Sciatic nerve (tissue), 2 donors: Measurements from ENCODE around the gene RASGRP1. TPM values are rescaled to one million over a fixed set of nuclear protein-coding genes. Genes with fewer than 3 reads are reported as not detected.

Experiments
- ATAC-seq: fragments of 200-7000 bp; cut with Tn5 transposase; one replicate; pipeline ENCODE4 v1.9.1; 2020; ENCODE audit warnings: mild to moderate bottlenecking, moderate library complexity
- DNase-seq: peaks from one replicate; pipeline ENCODE4 v3.0.0-alpha.2; 2020; ENCODE audit warnings: low spot score
- intact Hi-C: fragments of 100-400 bp; cut with DNase I; formaldehyde crosslinking; loops from one replicate; pipeline ENCODE4 v1.14.2; 2022
- total RNA-seq: library from RNA; stranded (reverse); fragmentation: NEBNext Ultra II Directional; extraction: Animal tissue kit (Norgen Biotek cat#: 25700); gene quantifications from one replicate; pipeline ENCODE4 v1.2.1, GENCODE V29; 2021
- donor health status: DM: no; HTN: no; CAD: no.
- donor health status: DM: no; HTN: no; CAD: no.

Gene RASGRP1
- total RNA-seq, 1 donor from 2014 or later: 1.2 TPM

DNA sequence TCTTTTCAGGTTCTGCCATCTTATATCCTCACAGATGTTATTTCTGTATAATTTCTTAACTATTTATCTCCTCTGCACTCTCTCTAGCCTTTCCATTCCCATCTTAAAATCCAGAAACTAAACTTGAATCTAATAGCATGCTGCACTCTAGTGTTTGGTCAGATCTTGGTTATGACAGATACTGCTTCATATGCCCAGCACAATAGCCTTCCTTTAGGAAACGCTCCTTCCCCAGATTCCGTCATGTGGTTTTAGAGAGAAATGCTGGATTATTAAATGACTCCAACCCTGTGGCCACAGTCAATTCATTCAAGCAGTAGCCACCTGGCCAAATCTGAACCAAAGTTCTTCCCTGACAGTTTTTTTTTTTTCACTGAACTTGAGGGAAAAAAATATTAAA lies 19.4 kb downstream of the RASGRP1 start:
- no peak for ATAC-seq
- intact Hi-C loops: no loop called here
- DNase-seq: no peak

DNA sequence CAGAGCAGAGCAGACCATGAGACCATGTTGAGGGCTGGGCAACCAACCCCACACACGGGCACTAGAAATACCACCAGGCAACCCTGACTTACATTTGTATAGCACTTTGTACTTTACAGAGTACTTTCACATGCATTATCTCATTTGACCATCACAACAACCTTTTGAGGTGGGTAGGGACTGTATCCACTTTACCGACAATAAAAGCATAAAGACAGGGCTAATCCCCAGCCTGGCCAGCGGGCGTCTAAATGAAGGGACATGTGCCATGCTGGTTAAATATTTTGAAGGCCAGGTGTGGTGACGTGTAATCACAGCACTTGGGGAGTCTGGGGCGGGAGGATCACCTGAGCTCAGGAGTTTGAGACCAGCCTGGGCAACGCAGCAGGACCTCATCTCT lies 23.6 kb downstream of the RASGRP1 start:
- no peak for DNase-seq
- intact Hi-C loops: no loop called here
- ATAC-seq: no peak

DNA sequence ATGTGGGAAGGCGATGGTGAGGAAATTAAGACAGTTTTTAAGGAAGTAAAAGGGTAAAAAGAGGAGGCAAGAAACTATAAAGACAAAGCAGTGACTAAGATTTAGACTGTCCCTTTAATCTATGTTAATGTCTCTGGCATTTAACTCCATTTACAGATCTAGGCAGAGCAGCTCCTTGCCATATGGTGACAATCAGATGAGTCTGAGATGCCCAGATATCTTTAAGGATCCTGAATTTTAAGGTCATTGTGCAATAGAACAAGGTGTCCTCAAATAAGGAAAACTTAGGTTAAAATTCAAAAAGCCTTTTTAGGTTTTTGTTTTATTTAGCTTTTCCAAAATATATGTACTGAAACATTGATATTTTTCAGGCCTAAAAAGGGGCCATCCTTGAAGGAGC lies 24.1 kb downstream of the RASGRP1 start:
- intact Hi-C loops: no loop called here
- ATAC-seq (no peak), DNase-seq (no peak)

DNA sequence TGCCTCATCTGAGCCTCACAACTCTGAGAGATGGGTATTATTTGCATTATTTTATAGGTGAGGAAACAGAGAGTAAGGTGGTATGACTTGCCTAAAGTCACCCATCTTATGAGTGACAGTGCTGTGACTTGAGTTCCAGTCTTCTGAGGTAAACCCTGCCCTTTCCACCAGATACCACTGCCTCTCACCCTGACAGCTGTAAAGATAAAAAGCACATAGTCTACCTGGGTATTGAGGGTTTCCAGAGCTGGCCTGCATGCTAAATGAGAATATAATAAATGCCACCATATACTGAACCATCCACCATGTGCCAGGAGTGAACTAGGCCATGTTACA lies 25.6 kb downstream of the RASGRP1 start:
- no peak for ATAC-seq
- DNase-seq: no peak
- intact Hi-C loops: no loop called here

DNA sequence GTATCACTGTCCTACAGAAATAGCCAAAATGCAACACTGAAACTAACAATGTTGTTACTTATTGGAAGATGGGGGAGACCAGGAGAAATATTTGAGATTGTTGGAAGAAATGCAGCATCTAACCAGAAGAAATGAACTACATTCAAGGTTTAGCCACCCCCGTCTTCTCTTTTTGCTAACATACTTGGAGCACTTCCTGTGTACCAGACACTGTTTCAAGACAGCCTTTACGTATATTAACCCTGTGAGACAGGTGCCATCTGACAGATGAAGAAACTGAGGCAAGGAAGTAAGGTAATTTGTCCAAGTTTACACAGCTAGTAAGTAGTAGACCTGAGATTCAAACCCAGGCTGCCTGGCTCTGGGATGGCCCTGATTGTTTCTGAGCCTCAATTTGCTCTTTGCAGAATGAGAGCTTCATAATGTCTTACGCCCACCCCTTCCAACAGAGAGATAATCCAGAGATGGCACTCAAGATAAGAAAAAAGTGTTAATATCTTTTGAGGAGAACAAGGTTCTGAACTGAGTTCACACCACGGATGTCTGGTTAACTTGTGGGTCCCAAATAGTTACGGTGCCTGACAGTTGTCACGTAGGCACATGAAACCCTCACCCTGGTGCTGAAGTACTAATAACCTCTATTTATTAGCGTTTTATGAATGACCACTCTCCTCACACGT lies 26.1 kb downstream of the RASGRP1 start:
- ATAC-seq (no peak), DNase-seq (no peak)
- intact Hi-C loops: no loop called here

DNA sequence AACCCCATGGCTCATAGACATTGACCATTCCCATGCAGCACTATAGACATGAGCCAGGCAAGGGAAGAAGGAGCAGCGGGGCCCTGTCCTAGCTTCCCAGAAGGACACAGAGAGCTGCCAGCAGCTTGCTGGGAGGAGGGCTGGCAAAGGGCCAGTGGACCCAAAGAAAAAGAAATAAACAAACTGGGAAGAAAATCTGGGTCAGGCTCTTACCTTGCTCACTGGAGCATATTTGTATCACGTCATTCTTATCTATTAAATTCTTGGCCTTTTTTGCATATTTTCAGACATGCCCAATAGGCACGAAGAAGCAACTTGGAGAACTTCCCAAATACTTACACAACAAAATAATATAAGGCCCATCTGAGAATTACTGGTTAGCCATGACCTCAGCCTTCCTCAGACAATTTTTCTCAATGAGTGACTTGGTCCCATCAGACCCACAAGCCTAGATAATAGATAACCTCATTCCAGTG lies 28.4 kb downstream of the RASGRP1 start:
- peak; percentile 45 for ATAC-seq
- DNase-seq: no peak
- intact Hi-C loops: no loop called here

DNA sequence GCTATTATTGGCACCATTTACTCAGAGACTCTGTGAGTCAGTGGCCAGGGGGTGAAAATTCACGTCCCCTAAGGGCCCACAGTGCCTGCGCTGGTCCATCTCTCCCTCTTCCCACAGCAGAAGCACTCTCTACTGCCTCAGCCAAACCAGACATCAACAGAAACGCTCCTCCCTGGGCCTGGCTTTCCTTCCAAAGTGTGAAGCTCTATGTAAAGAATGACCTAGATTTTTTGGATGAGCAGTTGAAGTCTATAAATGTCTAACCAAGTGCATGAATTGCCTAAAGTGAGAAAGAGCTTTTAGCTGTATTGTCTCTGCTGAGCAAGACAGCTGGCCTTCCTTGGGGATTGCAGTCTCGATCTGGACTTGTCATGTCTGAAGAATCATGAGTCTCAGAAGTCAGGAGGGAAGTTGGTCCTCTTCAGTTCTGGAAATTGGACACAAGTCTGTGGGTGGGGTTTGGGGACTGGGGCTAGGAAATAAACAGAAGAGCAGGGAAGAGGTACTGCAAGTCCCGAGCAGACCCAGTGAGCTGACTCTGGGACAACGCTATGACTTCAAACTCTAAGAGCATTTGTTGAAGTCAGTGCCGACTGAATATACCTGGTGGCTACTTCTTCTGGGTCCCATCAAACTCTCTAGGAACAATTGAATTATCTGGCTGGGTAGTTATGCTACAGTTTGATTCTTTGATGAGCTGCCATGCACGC lies 29.0 kb downstream of the RASGRP1 start:
- ATAC-seq (no peak), DNase-seq (no peak)
- intact Hi-C loops: no loop called here

DNA sequence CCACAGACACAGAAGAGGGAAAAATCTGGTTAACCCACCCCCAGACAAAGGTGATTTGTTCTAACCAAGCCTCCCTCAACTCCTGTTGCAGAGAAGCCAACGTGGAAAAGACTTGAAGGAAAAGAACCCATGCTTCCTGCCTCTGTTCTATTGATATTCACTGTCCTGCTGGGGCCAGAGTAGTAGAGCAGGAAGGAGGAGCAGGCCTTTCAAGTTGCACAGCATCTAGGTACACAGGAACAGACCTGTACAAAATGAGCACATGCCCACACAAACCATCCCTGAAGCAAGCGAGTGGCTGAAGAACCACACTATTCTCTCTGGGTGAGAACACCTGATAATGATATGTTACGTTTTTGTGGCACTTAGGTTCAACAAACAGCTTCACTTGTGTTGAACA lies 29.9 kb downstream of the RASGRP1 start:
- intact Hi-C loops: no loop called here
- no peak for DNase-seq
- ATAC-seq: no peak

DNA sequence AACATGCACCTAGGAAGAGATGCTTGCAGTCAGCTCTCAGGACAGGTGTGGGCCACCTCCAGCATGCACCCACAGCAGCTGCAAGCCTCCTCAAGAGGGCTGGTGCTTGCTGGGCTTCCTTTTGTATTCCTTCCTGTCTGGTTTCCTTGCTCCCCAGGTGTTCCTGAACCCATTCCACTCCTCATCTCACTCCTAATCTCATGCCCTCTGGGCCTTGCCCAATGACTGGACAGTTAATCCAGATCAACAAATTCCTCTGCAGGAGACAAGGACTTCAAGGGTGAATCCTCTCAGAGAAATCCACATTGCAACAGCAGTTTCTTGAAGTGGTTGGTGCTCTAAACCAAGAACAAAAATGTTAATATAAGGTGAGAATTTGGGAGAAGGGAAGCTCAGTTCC lies 30.7 kb downstream of the RASGRP1 start:
- intact Hi-C loops: no loop called here
- DNase-seq (no peak), ATAC-seq (no peak)

DNA sequence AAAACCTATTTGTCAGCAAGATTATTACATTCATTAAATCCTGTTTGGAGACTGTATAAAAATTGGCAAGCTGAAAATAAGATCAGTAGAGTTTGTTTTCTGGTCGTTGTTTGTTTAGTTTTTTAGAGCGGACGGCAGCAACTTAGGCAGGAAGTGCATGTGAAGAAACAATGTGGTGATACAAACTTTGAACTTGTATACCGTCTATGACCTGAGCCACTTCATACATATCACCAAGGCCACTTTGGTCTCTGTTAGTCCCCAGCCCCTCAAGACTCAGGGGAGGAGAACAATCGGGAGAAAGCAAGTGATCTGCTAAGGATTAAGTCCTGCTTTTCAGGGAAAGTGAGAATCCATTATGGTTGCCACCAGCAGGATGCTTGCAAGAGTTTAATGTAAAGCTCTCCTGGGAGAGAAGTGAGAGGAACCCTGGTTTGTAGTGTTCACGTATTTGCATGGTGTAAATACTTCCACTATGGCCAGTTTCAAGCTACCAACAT lies 31.1 kb downstream of the RASGRP1 start:
- intact Hi-C loops: no loop called here
- DNase-seq (no peak), ATAC-seq (no peak)

DNA sequence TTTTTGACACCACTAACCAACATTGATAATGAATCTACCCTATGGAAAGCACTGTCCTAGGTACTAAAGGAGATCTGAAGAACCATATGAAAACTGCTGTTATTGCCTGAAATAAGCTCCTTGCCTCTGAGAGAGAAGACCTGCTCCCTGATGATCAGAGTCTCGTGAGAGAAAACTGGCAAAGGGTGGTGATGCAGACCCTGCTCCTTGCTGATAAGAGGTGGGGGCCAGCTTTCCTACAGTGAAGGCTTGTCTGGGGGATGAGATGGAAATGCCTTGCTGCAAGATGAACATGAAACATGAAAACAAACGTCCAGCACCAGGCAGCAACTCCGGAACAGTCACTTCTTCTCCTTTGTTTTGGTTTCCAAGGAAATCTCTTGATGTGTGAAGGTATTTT lies 31.9 kb downstream of the RASGRP1 start:
- no peak for ATAC-seq
- no peak for DNase-seq
- intact Hi-C loops: no loop called here

DNA sequence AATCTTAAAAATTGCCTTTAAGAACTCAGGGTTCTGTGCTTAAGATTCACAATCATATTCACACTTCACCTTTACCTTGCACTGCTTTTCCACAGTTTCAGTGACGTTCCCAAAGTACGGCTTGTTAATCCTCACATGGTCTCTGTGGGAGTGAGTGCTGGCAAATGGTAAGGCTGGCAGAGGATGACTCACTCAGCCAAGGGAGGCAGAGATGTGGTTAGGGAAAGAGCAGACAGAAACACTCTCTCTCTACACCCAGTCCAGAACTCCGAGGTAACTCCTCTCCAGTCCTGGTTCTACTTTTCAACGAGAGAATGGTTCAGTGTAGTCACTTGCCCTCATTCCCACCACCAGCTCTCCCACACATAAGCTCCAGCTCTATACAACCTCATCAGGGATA lies 33.1 kb downstream of the RASGRP1 start:
- DNase-seq: no peak
- ATAC-seq: no peak
- intact Hi-C loops: no loop called here

DNA sequence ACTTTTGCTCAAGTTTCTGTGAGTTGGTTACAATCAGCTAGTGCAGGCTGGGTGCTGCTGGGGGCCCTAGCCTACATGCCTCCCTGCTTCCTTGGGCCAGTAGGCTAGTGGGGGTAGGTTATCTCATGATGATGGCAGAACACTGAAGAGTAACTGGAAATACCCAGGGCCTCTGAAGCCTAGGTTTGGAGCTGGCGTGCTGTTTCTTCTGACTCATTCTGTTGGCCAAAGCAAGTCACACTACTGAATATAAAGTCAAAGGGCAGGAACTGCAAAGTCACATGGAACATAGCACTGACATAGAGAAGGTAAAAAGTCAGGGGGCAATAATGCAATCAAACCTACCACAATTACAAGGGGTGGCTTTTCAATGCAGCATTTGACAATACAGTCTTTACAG lies 34.5 kb downstream of the RASGRP1 start:
- ATAC-seq: no peak
- intact Hi-C loops: no loop called here
- DNase-seq: no peak

DNA sequence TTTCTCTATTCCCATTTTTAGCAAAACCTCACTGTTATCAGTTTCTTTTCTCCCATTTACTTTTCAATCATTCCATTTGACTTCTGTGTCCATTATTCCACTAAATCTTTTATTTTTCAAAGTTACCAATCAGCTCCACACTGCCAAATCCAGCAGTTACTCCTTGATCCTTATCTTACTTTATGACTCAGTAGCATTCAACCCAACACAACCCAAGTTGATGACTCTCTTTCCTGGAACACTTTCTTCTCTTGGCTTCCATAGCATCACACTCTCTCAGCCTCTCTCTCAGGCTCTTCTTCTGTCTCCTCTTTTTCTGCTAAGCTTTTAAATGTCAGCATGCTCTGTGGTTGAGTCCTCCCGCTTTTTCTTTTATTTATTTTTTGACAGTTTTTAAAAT lies 36.3 kb downstream of the RASGRP1 start:
- DNase-seq: no peak
- intact Hi-C loops: loop anchor here (5.0 kb wide), 1 partner anchor 1521 kb away; no protein-coding TSS in a partner anchor
- ATAC-seq: no peak

DNA sequence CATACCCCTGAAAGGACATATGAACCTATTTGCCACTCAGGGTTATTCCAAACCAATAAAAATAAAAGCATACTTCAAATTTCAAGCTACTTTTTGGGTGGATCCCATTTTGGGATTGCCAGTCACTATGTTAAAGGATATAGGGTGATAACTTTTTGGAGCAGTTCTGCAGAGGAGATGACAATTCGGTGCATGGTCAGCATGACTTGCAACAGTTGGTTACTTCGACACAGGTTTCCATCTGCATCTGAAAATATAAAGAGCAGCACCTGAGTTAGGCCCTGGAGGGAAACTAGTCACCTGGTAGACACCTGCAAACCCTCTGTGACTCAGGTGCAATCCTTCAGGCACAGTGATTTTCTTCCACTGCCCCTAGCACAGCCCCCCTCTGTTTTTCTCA lies 38.5 kb downstream of the RASGRP1 start:
- no peak for DNase-seq
- intact Hi-C loops: loop anchor here (5.0 kb wide), 1 partner anchor 1519 kb away; no protein-coding TSS in a partner anchor
- ATAC-seq: no peak

DNA sequence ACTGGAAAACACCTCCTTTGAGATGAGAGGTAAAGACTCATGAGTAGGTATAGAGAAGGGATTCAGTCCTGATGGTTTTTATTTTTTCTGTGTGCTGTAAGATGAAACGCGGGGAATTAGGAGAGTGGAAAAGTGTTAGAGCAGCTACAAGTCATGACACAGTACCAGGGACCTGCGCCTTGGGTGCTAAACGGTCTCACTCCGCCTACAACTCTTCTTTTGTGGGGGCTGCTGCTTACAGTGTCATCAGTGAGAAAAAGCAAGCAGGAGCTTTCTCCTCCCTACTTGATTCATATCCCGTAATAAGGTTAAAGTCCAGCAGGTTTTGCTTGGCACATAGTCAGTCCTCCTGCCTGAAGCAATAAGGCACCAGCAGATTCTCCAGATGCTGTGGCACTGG lies 39.1 kb downstream of the RASGRP1 start:
- intact Hi-C loops: loop anchor here (5.0 kb wide), 1 partner anchor 1518 kb away; no protein-coding TSS in a partner anchor
- DNase-seq: no peak
- ATAC-seq: no peak

DNA sequence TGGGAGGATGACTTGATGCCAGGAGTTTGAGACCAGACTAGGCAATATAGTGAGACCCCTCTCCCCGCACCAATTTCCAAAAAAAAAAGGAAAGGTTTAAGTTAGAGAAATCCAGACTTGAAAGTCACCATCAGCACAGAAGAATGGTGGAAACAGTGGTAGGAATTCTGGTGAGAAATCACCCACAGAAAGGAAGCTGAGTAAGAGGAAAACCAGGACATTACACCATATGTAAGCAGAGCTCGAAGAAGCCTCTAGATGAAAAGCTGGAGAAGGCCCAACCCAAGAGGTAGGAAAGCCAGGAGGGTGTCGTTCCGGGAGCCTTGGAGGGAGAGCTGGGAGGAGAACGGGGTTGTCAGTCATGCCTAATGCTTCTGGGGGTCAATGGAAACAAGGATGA lies 40.5 kb downstream of the RASGRP1 start:
- intact Hi-C loops: no loop called here
- no peak for ATAC-seq
- no peak for DNase-seq

DNA sequence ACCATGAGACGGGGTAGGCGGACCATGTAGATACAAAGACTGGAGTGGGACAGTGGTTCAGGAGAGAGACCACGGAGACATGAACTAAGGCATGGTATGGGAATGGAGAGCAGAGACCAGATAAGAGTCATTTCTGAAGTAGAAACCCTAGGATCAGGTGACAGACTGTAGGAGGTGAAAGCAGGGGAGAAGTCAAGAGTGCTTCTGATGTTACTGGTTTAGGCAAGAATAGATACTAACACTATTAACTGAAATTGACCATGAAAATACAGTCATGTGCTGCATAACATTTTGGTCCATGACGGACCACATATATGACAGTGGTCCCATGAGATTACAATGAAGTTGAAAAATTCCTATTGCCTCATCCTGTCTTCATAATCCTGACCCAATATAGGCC lies 41.7 kb downstream of the RASGRP1 start:
- intact Hi-C loops: no loop called here
- ATAC-seq (no peak), DNase-seq (no peak)

DNA sequence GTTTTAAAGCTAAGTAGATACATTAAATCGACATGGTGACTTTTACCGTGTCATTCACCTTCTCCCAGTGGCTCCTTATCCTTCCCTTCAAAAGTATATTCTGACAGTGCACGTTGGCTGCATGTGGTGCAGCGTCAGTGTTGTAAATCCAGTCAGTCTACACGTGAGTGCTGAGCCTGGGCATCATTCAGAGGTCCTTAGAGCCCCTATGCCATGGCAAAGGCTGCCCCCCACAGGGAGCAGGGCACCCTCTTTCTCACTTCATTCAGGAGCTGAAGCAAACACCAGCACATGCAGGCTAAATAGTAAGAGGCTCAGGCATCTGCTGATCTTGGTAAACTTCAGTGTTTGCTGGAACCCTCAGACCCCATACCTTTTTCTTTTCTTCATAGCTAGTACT lies 43.3 kb downstream of the RASGRP1 start:
- intact Hi-C loops: no loop called here
- DNase-seq: no peak
- ATAC-seq: no peak

DNA sequence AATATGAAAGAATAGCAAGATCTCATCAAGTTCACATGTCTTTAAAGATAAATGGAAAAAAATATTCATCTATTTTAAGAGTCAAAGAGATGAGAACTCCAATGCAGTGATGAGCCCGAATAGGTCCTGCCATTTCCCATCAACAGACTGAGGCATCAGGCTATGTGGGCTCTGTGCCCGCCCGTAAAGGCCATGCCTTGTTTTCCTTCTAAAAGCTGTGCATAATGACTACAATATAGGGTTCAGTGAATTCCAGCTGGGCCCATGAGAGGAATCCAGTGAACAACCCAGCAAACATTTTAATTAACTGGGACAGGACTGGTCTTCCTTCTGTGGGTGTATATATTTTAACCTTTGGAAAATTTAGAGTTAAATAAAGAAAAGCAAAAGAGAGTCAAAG lies 44.6 kb downstream of the RASGRP1 start:
- DNase-seq: no peak
- intact Hi-C loops: no loop called here
- ATAC-seq: no peak

DNA sequence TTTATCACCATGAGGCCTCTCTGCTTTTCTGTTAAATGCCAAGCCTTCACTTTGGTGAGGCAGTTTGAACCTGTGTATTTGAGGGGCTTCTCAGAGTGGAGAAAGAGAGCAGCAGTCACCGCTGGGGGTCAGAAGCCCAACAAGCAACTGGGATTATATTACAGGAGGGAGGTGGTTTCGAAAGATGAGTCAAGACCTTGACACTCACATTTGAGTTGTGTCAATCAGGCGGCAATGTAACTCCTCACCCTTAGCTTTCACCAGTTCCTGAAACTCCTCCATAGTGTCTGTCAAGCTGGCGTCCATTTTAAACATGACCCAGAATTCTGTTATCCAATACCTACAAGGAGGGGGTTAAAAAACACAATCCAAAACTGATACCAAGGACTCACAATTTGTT lies 46.5 kb downstream of the RASGRP1 start:
- DNase-seq (no peak), ATAC-seq (no peak)
- intact Hi-C loops: no loop called here
